OCI-LY7 (cell line): ENCODE data around the gene DMD.

Experiments
- CTCF ChIP-seq: fragments of 200-600 bp; sonication (generic); conservative IDR thresholded peaks from 2 replicates; pipeline ENCODE4 v1.5.1; 2014; ENCODE audit warnings: mild to moderate bottlenecking, antibody characterized with exemption, low read length, moderate library complexity, mixed read lengths
- EZH2phosphoT487 ChIP-seq: fragments of 200-600 bp; sonication (generic); IDR thresholded peaks from 2 replicates; pipeline ENCODE4 v1.6.1; 2018; ENCODE audit warnings: low read depth, borderline replicate concordance, mild to moderate bottlenecking, mixed run types, antibody characterized with exemption, low read length, moderate library complexity, mixed read lengths

GRCh38 chrX:31717474-31717873 is 1493.9 kb downstream of the DMD start:
- no peak for TF ChIP-seq CTCF
- no peak for TF ChIP-seq EZH2phosphoT487
